SK-N-SH treated with all-trans-retinoic acid at 6 μM for 48 hours (cell line): ENCODE measurements around the gene NDE1.

Experiments used
- ATAC-seq: fragments of 200-7000 bp; cut with Tn5 transposase; 3 replicates; pipeline ENCODE4 v1.9.1; 2020; ENCODE audit warnings: mild to moderate bottlenecking, moderate library complexity
- ARNTL ChIP-seq: fragments of 450-650 bp; formaldehyde crosslinking; IDR thresholded peaks from 2 replicates; pipeline ENCODE4 v1.5.0; 2020; ENCODE audit warnings: low read depth, mild to moderate bottlenecking, moderate library complexity, borderline replicate concordance
- CREB5 ChIP-seq: fragments of 250-450 bp; sonication (Bioruptor Pico); IDR thresholded peaks from 2 replicates; pipeline ENCODE4 v1.5.1; 2020; ENCODE audit warnings: low read depth, mild to moderate bottlenecking, moderate library complexity
- CSDC2 ChIP-seq: fragments of 250-450 bp; sonication (Bioruptor Pico); IDR thresholded peaks from 2 replicates; pipeline ENCODE4 v1.5.0; 2020; ENCODE audit warnings: mild to moderate bottlenecking, moderate library complexity
- CSRNP3 ChIP-seq: fragments of 250-450 bp; sonication (Bioruptor Pico); IDR thresholded peaks from 2 replicates; pipeline ENCODE4 v1.5.1; 2021; ENCODE audit warnings: mild to moderate bottlenecking, moderate library complexity
- ESRRG ChIP-seq: fragments of 250-450 bp; sonication (Bioruptor Pico); IDR thresholded peaks from 2 replicates; pipeline ENCODE4 v1.6.1; 2021; ENCODE audit warnings: mild to moderate bottlenecking
- GLIS3 ChIP-seq: fragments of 250-450 bp; sonication (Bioruptor Pico); IDR thresholded peaks from 2 replicates; pipeline ENCODE4 v1.5.0; 2020; ENCODE audit warnings: mild to moderate bottlenecking, moderate library complexity
- ISL1 ChIP-seq: fragments of 250-450 bp; sonication (Bioruptor Pico); IDR thresholded peaks from 2 replicates; pipeline ENCODE4 v2.1.2; 2022; ENCODE audit warnings: mild to moderate bottlenecking, moderate library complexity
- OSR1 ChIP-seq: fragments of 250-450 bp; sonication (Bioruptor Pico); IDR thresholded peaks from 2 replicates; pipeline ENCODE4 v1.8.0; 2022; ENCODE audit warnings: moderate library complexity, mild to moderate bottlenecking, inconsistent platforms
- PATZ1 ChIP-seq: fragments of 250-450 bp; sonication (Bioruptor Pico); IDR thresholded peaks from 2 replicates; pipeline ENCODE4 v1.8.0; 2020; ENCODE audit warnings: mild to moderate bottlenecking, moderate library complexity, borderline replicate concordance
- POU6F1 ChIP-seq: fragments of 250-450 bp; sonication (Bioruptor Pico); IDR thresholded peaks from 2 replicates; pipeline ENCODE4 v1.8.0; 2021; ENCODE audit warnings: low read depth, mild to moderate bottlenecking, moderate library complexity, borderline replicate concordance
- PPARA ChIP-seq: fragments of 250-450 bp; sonication (Bioruptor Pico); IDR thresholded peaks from 2 replicates; pipeline ENCODE4 v1.5.0; 2020; ENCODE audit warnings: mild to moderate bottlenecking, borderline replicate concordance
- RARB ChIP-seq: fragments of 250-450 bp; sonication (Bioruptor Pico); IDR thresholded peaks from 2 replicates; pipeline ENCODE4 v1.8.0; 2021; ENCODE audit warnings: mild to moderate bottlenecking, moderate library complexity
- SNAI2 ChIP-seq: fragments of 250-450 bp; sonication (Bioruptor Pico); IDR thresholded peaks from 2 replicates; pipeline ENCODE4 v1.5.0; 2020; ENCODE audit warnings: mild to moderate bottlenecking, moderate library complexity
- TCF4 ChIP-seq: fragments of 250-450 bp; sonication (Bioruptor Pico); IDR thresholded peaks from 2 replicates; pipeline ENCODE4 v1.8.0; 2021; ENCODE audit warnings: mild to moderate bottlenecking, moderate library complexity, borderline replicate concordance
- TOX ChIP-seq: fragments of 250-450 bp; sonication (Bioruptor Pico); IDR thresholded peaks from 2 replicates; pipeline ENCODE4 v1.8.0; 2021; ENCODE audit warnings: mild to moderate bottlenecking, moderate library complexity, borderline replicate concordance
- ZC3H10 ChIP-seq: fragments of 250-450 bp; sonication (Bioruptor Pico); IDR thresholded peaks from 2 replicates; pipeline ENCODE4 v1.5.1; 2021; ENCODE audit warnings: mild to moderate bottlenecking, moderate library complexity
- ZFP3 ChIP-seq: fragments of 250-450 bp; sonication (Bioruptor Pico); IDR thresholded peaks from 2 replicates; pipeline ENCODE4 v1.5.0; 2020; ENCODE audit warnings: mild to moderate bottlenecking, moderate library complexity
- ZFP30 ChIP-seq: fragments of 450-650 bp; formaldehyde crosslinking; IDR thresholded peaks from 2 replicates; pipeline ENCODE4 v1.5.0; 2022; ENCODE audit warnings: mild to moderate bottlenecking, moderate library complexity
- ZNF565 ChIP-seq: fragments of 450-650 bp; formaldehyde crosslinking; conservative IDR thresholded peaks from 2 replicates; pipeline ENCODE4 v1.5.0; 2020; ENCODE audit warnings: low read depth, mild to moderate bottlenecking, moderate library complexity
- ZNF70 ChIP-seq: fragments of 450-650 bp; formaldehyde crosslinking; IDR thresholded peaks from 2 replicates; pipeline ENCODE4 v1.5.0; 2020; ENCODE audit warnings: mild to moderate bottlenecking, moderate library complexity

NDE1 gene

GRCh38 chr16:15772579-15773293, 122.7 kb downstream of the NDE1 start:
- ATAC-seq: no peak
- TF ChIP-seq PATZ1 (CRISPR knock-in tag) (no peak), ZC3H10 (CRISPR knock-in tag) (no peak), TCF4 (no peak), OSR1 (CRISPR knock-in tag) (no peak), PPARA (no peak), ARNTL (CRISPR knock-in tag) (no peak), ESRRG (CRISPR knock-in tag) (no peak), RARB (CRISPR knock-in tag) (no peak), CSRNP3 (no peak), SNAI2 (no peak), ISL1 (CRISPR knock-in tag) (no peak), ZNF70 (no peak)

GRCh38 chr16:15773968-15774367, 123.9 kb downstream of the NDE1 start:
- TF ChIP-seq POU6F1 (CRISPR knock-in tag) (no peak), TCF4 (no peak), SNAI2 (no peak), CREB5 (CRISPR knock-in tag) (no peak), TOX (CRISPR knock-in tag) (no peak), ZC3H10 (CRISPR knock-in tag) (no peak), ZNF565 (CRISPR knock-in tag) (no peak), GLIS3 (CRISPR knock-in tag) (no peak), PATZ1 (CRISPR knock-in tag) (no peak)
- no peak for ATAC-seq

GRCh38 chr16:15775209-15775608, 125.2 kb downstream of the NDE1 start:
- TF ChIP-seq RARB (CRISPR knock-in tag) (no peak), CREB5 (CRISPR knock-in tag) (no peak), ZNF565 (CRISPR knock-in tag) (no peak), TOX (CRISPR knock-in tag) (no peak), PPARA (no peak), ZFP3 (no peak), ZFP30 (CRISPR knock-in tag) (no peak), CSDC2 (no peak), OSR1 (CRISPR knock-in tag) (no peak), ZC3H10 (CRISPR knock-in tag) (no peak), ARNTL (CRISPR knock-in tag) (no peak), ESRRG (CRISPR knock-in tag) (no peak)
- no peak for ATAC-seq
